NCI-H128 (cell line): Measurements from ENCODE around the gene FOS.
A peak's percentile ranks its signal among the peaks of the same experiment; 100 is the strongest.
"Not testable (repeated sequence)": the region's sequence is repeated elsewhere in the genome, so short reads cannot be mapped to it uniquely, and the experiment has no call there.

Experiments used
- DNase-seq: peaks from one replicate; lab custom pipeline; 2025; ENCODE audit not compliant: unreplicated experiment; lab: John Stamatoyannopoulos, UW

FOS gene

DNA sequence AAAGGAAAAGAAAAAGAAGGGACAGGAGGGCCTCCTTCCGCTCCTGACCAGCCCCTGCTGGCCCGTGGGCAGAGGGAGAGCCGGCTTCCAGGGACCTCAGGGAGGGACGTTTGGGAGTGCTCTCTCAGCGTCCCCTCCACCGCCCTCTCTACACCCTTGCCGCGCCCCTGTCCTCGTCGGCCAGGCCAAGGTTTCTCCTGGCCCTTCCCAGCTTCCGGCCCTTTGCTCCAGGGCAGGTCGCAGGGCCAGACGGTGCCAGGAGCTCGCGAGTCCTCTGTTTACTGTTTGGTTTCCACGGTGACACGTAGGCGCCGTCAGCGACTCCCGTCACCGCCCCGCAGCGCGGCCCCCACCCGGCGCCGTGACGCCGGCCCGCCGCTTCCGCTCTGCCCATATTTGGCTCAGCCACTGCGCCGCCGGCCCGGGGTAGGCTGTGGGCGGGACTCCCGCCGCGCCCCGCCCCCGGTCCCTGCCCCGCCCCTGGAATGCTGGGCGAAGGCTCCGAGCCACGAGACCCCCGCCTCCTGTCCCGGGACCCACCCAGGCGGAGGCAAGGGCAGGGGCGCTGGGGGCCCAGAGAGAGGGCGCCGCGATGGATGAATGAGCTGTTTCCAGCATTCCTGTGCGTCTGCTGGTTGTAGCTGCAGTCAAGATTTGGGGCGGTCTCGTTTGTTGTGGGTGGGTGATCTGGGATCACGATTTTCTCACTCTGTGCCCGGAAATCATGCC lies 15.5 kb downstream of the FOS start:
- DNase-seq, result peak; percentile 87

DNA sequence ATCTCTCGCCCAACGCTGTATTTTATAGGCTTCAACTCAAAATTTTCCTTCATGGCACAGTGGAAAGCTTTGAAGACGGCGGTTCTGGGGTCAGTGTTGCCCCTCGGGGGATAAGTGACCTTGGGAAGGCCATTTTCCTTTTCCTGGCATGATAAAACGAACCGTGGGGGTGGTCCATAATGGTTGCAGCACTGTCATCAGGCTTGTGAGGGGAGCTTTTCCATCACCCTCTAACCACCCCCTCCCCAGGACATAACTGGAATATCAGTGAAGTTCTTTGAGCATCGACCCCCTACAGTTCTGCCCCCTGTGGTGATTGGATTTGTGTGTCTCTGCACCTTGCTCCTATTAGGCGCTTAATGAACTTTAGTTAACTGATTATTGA lies 16.0 kb downstream of the FOS start:
- DNase-seq, result no peak

- DNase-seq, result no peak
Measured at GRCh38 chr14:75295061-75295461, 16.4 kb downstream of the FOS start.

DNA sequence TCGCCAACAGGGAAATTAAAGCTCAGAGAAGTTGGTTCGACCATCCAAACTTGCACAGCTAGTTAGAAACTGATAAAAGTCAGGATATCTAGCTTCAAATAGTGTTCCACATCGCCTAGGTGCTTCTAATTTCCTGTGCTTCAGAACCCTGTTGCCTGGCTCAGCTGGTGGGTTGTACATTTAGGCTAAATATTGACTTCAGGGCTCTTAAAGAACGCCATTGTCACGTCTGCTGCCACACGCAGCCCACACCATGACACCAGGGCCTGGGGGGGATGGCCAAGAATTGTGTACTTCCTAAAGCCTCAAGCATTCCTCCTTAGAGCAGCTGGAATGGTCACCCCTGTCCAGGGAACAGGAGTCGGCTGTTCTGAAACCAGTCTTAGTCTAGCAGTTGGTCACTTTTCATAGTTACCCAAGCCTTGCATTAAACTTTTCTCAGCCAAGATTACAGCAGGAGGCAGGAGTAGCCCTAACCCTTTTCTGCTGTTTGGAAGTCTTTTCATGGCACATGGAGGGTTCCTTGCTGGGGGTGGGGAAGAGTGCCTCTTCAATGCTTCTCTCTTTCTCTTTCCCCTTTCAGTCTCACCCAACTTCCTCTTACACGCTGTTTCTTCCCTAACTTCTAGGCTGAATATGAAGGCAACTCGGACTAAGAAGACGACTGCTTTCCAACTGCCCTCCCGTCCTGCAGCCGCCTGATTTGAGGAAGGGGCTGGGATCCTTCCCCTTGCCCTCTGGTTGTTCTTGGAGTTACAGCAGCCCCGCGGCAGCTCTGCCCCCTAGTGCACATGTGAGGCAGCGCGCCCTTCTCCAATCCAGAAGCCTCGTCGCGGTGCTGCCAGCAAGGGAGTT lies 17.1 kb downstream of the FOS start:
- peak; percentile 46 for DNase-seq

GRCh38 chr14:75297411-75298040 lies 18.9 kb downstream of the FOS start:
- no peak for DNase-seq

GRCh38 chr14:75298187-75298965 lies 19.7 kb downstream of the FOS start:
- no peak for DNase-seq

- no peak for DNase-seq
Measured at GRCh38 chr14:75299059-75299458, 20.4 kb downstream of the FOS start.

DNA sequence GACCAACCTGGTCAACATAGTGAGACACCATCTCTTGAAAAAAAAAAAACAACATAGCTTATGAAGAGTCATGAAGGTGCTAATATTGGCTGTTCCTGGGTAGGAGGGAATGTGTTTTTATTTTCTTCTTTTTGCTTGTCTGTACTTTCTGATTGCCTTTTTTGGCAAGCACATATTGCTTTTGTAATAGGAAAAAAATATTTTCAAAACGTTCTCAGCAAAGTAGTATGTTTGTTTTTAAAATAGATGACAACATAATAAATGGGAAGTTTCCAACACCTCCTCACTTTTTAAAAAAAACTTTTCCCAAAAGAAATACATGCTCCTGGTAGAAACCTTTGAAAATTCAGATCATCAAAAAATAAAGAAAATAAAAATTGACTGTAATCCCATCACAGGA lies 20.9 kb downstream of the FOS start:
- no peak for DNase-seq

DNA sequence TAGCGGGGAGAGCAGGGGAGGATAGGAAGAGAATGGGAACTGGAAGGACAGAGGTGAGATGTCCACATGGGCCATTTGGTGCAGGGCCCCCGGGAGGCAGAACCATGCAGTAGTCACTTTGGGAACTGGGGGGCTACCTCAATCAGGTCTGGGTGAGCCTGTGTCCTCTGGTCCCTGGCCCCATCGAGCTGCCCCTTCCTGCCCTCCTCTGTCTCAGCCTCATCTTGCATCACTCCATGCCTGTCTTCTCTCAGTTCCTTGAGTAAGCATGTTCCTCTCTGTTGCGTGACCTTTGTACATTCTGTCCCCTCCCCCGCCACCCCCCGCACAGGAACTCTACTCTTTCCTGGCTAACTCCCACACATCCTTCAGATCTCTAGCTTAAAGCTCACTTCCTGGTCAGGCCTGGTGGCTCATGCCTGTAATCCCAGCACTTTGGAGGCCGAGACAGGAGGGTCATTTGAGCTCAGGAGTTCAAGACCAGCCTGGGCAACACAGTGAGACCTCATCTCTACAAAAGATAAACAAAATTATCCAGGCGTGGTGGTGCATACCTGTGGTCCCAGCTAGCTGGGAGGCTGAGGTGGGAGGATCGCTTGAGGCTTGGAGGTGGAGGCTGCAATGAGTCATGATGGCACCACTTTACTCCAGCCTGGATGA lies 23.2 kb downstream of the FOS start:
- DNase-seq, result no peak

- peak; percentile 29 for DNase-seq
Measured at GRCh38 chr14:75303381-75303789, 24.8 kb downstream of the FOS start.

DNA sequence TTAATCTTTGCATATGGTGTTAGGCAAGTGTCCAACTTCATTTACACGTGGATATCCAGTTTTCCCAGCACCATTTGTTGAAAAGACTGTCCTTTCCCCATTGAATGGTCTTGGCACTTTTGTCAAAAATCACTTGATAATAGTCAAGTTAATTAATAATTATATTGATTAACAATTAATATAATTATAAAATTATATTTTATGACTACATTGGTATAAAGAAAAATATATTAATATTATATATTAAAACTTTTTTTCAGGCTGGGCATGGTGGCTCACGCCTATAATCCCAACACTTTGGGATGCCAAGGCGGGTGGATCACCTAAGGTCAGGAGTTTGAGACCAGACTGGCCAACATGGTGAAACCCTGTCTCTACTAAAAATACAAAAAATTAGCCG lies 27.8 kb downstream of the FOS start:
- not testable (repeated sequence) for DNase-seq

GRCh38 chr14:75306927-75307699 lies 28.5 kb downstream of the FOS start:
- DNase-seq, result peak; percentile 10

GRCh38 chr14:75307700-75308379 lies 29.2 kb downstream of the FOS start:
- peak; percentile 77 for DNase-seq

- not testable (repeated sequence) for DNase-seq
Measured at GRCh38 chr14:75308991-75309390, 30.4 kb downstream of the FOS start.

DNA sequence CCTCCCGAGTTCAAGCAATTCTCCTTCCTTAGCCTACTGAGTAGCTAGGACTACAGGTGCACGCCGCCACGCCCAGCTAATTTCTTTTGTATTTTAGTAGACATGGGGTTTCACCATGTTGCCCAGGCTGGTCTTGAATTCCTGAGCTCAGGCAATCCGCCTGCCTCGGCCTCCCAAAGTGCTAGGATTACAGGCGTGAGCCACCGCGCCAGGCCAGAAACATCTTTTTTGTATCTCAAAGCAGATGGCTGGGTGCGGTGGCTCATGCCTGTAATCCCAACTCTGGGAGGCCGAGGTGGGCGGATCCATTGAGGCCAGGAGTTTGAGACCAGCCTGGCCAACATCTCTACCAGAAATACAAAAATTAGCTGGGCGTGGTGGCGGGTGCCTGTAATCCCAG lies 30.9 kb downstream of the FOS start:
- not testable (repeated sequence) for DNase-seq

GRCh38 chr14:75310295-75311111 lies 31.9 kb downstream of the FOS start:
- DNase-seq, result no peak

- no peak for DNase-seq
Measured at GRCh38 chr14:75311356-75311755, 32.7 kb downstream of the FOS start.

- no peak for DNase-seq
Measured at GRCh38 chr14:75312341-75312740, 33.7 kb downstream of the FOS start.
